NCI-H1105 (cell line): ENCODE results near the gene SCN10A.
A peak's percentile ranks its signal among the peaks of the same experiment; 100 is the strongest.

Experiments used
- DNase-seq: peaks from one replicate; lab custom pipeline; 2025; lab: John Stamatoyannopoulos, UW

Gene SCN10A

GRCh38 chr3:38651153-38651789, 164.7 kb downstream of the SCN10A start:
- peak; percentile 34 for DNase-seq

- no peak for DNase-seq
These were observed 165.6 kb downstream of the SCN10A start for GRCh38 chr3:38650248-38650951.

DNA sequence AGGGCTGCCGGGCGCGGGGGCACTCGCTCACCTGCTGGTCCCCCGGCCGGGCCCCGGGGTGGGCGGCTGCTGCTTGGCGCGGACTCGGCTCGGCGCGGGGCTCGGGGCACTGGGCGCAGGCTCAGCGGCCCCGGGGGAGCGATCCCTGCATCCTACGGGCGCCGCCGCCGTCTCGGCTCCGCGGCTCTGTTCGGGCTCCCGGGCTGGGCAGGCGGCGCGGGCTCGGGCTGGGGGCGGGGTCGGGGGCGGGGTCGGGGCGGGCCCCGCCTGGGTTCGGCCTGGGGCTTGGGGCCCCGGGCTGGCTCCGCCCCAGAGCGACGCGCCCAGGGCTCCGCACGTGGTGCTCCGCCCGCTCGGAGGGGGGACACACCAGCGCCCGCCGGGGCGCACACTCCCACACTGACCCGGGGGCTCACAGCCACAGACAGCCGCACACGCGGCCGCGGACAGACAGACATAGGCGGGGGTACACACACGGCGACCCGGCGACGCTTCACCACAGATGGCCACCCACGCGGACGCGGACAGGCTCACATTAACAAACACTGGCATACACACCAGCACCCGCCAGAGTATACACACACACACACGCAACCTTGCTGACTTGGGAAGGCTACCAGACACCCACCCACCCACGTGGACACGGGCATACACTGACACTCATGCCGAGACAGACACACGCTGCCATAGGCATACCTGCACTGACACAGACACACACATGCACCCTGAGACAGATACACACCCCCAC, 166.3 kb downstream of the SCN10A start, which contains the start of gene SCN5A:
TSS of gene SCN5A (minus strand) at position 188 of the 748 bp plus-strand sequence. CDS start 16,380 bp downstream, outside the sequence.
- peak; percentile 15 for DNase-seq

GRCh38 chr3:38648659-38649499, 167.1 kb downstream of the SCN10A start:
- DNase-seq = no peak

DNA sequence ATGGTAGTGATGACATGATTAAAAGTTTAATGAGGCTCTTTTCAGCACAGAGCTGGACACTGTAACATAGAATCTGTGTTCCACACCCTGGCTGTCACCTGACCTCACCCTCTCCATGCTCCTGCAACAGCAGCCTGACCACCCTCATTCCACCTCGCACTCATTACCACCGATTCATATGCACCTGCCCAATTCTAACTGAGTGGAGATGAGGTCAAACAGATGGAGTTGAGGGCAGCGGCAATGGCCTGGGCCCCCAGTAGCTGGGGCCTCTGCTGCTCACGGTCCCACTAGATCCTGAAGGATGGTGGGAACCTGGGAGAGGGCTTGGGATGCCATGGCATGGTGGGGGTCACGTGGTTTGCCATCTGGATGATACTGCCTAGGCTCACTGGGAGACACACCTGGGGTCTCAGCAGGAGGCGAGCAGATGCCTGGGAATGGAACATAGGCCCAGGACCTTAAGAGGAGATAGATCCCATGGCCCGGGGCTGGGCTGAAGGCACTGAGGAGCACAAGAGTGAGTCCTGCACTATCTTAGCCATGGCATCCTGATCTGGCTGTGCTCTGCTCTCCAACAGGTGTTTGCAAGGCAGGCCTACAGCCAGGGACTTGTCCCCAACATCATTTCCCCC, 167.9 kb downstream of the SCN10A start:
- DNase-seq = no peak

- no peak for DNase-seq
These were observed 168.6 kb downstream of the SCN10A start for GRCh38 chr3:38647217-38647970.
